Kidney epithelial cell (primary cell): ENCODE data around the gene HTR3B. TPM values are rescaled to one million over a fixed set of nuclear protein-coding genes. Genes with fewer than 3 reads are reported as not detected.
A peak's percentile ranks its signal among the peaks of the same experiment; 100 is the strongest.
"Not testable (repeated sequence)": the region's sequence is repeated elsewhere in the genome, so short reads cannot be mapped to it uniquely, and the experiment has no call there.

Source experiments
- DNase-seq: peaks from one replicate; pipeline ENCODE4 v3.0.0-alpha.2; 2010; ENCODE audit warnings: low read depth
- H3K27me3 ChIP-seq: 2 replicates; pipeline ENCODE4 v1.6.0; 2011; ENCODE audit warnings: low read length; ENCODE audit not compliant: control insufficient read depth, insufficient read depth
- H3K36me3 ChIP-seq: 2 replicates; pipeline ENCODE4 v1.5.1; 2011; ENCODE audit warnings: low read length; ENCODE audit not compliant: control insufficient read depth, insufficient read depth
- H3K4me3 ChIP-seq: 2 replicates; pipeline ENCODE4 v1.5.1; 2011; ENCODE audit warnings: low read depth, mild to moderate bottlenecking, control low read depth, low read length
- CTCF ChIP-seq: IDR thresholded peaks from 2 replicates; pipeline ENCODE4 v1.5.1; 2011; ENCODE audit warnings: mild to moderate bottlenecking, moderate library complexity, low read length, control low read depth, inconsistent platforms; ENCODE audit not compliant: insufficient read depth, poor library complexity, severe bottlenecking
- total RNA-seq: library from RNA; depleted of rRNA; stranded (reverse); fragments of >200 nt; gene quantifications from 2 replicates; pipeline ENCODE4 v1.2.3, GENCODE V29; 2015

Gene HTR3B
- total RNA-seq, 1 donor from 2014 or later, result not detected

GRCh38 chr11:113874581-113875233 is 29.9 kb upstream of the HTR3B start:
- no peak for DNase-seq
- TF ChIP-seq CTCF, result no peak
- H3K27me3 ChIP-seq, result no peaks in the 10 kb centered on the region
- H3K36me3 ChIP-seq, result no peaks in the 10 kb centered on the region
- peak overlapping the region; percentile 65 for H3K4me3 ChIP-seq

GRCh38 chr11:113875234-113876073 is 29.1 kb upstream of the HTR3B start, which contains the start of gene USP28:
Gene USP28 (minus strand): TSS chr11:113875572. CDS start chr11:113875501, 71 bp downstream.
- Histone ChIP-seq H3K36me3 (no peaks in the 10 kb centered on the region), H3K27me3 (no peaks in the 10 kb centered on the region), H3K4me3 (peak within 1 kb of the TSS; percentile 65)
- peak; percentile 76 for DNase-seq
- no peak for TF ChIP-seq CTCF

- no peak for DNase-seq
- Histone ChIP-seq H3K4me3 (peak overlapping the region; percentile 59), H3K36me3 (no peaks in the 10 kb centered on the region), H3K27me3 (no peaks in the 10 kb centered on the region)
- TF ChIP-seq CTCF, result no peak
These were observed 28.4 kb upstream of the HTR3B start for GRCh38 chr11:113876074-113876797.

GRCh38 chr11:113876798-113877669 is 27.6 kb upstream of the HTR3B start:
- no peak for TF ChIP-seq CTCF
- H3K27me3 ChIP-seq, result no peaks in the 10 kb centered on the region

DNA sequence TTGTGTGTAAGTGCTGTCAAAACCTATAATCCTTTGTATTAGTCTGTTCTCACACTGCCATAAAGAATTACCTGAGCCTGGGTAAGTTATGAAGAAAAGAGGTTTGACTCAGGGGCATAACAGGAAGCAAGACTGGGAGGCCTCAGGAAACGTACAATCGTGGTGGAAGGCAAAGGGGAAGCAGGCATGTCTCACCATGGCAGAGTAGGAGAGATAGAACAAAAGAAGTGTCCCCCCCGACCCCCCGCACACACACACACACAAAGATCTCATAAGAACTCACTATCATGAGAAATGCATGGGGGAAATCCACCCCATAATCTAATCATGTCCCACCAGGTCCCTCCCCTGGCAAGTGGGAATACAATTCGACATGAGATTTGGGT is 26.9 kb upstream of the HTR3B start:
- Histone ChIP-seq H3K27me3 (no peaks in the 10 kb centered on the region), H3K36me3 (no peaks in the 10 kb centered on the region), H3K4me3 (no peak overlapping the region)
- no peak for DNase-seq
- TF ChIP-seq CTCF, result no peak

More at GRCh38 chr11:113876798-113877669, 27.6 kb upstream of the HTR3B start:
- Histone ChIP-seq H3K4me3 (no peak overlapping the region), H3K36me3 (no peaks in the 10 kb centered on the region)
- no peak for DNase-seq

- not testable (repeated sequence) for H3K27me3 ChIP-seq, H3K36me3 ChIP-seq, DNase-seq, H3K4me3 ChIP-seq
These were observed 25.1 kb upstream of the HTR3B start for GRCh38 chr11:113879446-113879845.
